ENCODE results near the gene ZNF814.
"Not testable (repeated sequence)": the region's sequence is repeated elsewhere in the genome, so short reads cannot be mapped to it uniquely, and the experiment has no call there.

The ZNF814 gene

DNA sequence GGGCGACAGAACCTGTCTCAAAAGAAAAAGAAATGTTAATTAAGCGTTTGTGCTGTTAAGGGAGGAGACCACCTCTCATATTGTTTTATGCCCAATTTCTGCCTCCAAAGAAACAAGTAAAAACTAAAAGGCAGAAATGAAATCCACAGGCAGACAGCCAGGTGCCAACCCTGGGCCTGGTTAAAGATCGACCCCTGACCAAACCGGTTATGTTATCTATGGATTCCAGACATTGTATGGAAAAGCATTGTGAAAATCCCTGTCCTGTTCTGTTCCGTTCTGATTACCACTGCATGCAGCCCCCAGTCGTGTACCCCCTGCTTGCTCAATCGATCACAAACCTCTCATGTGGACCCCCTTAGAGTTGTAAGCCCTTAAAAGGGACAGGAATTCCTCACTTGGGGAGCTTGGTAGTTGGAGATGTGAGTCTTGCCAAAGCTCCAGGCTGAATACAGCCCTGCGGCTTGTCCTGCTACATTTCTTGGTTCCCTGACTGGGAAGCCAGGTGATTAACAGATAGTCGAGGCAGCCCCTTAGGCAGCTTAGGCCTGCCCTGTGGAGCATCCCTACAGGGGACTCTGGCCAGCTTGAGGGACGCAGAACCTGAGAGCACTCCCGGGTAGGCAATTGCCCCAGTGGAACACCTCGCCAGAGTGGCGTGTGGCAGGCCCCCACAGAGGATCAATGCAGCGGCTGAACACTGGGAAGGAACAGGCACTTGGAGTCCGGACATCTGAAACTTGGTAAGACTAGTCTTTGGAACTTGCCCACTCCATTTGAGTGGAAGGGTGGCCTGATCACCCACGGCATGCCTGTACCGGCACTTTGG lies 73.4 kb downstream of the ZNF814 start:
- DNase-seq: no peak

DNA sequence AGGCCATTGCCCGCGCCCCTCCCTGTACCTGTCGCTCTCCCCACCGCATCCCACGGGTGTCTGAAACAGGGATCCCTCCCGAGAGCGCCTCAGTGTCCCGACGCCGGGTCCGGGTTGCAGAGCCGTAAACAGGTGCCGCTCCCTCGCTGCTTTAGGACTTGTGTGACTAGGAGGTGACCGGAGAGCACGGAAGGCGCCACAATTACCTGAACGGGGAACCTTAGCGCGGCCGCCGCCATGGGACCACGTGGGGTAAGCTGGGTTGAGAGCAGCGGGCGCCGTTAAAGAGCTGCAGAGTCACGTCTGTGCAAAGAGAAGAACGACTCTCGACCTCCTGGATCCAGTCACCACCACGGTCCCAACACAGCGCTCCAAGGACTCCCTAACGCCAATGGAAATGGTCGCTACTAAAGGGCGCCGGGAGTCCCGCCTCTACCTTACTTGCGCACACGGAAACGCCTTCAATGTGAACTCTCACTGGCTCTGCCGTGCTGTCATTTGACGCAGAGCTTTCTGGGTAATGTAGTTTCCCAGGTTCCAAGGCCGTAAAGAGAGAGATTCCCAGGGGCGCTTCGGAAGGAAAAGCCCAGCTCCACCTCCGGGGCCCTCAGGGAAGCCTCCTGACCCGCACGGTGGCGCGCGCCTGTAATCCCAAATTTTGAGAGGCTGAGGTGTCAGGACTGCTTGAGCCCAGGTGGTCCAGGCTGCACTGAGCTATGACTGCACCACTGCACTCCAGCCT lies 74.2 kb downstream of the ZNF814 start, which contains the start of gene ZNF552:
TSS of gene ZNF552 (minus strand) at position 409 of the 742 bp plus-strand sequence. CDS start at position 239, 170 bp downstream.
- peak; percentile 93 for DNase-seq

DNA sequence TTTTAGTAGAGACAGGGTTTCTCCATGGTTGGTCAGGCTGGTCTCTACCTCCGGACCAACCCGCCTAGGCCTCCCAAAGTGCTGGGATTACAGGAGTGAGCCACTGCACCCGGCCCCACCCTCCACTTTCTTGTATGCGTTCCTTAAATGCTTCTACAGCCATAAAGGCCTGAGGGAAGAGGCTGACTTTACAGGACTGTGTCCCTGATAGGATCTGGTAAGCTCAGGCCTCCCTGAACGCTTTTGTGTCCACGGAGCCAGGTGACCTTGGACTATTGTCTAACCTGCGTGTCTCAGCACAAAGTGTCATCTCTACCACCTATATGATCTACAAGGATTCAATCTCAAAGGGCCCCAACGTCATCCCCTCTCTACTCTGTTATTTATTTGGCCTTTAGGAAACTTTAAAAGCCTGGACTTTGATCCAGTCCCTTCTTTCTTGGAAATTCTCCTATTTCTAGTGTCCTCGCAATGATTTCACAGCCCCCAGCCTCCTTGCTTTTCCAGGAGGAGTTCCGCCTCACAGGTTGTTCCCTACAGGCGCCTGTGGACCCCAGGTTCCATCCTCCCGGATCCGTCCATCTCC lies 74.8 kb downstream of the ZNF814 start:
- no peak for DNase-seq

DNA sequence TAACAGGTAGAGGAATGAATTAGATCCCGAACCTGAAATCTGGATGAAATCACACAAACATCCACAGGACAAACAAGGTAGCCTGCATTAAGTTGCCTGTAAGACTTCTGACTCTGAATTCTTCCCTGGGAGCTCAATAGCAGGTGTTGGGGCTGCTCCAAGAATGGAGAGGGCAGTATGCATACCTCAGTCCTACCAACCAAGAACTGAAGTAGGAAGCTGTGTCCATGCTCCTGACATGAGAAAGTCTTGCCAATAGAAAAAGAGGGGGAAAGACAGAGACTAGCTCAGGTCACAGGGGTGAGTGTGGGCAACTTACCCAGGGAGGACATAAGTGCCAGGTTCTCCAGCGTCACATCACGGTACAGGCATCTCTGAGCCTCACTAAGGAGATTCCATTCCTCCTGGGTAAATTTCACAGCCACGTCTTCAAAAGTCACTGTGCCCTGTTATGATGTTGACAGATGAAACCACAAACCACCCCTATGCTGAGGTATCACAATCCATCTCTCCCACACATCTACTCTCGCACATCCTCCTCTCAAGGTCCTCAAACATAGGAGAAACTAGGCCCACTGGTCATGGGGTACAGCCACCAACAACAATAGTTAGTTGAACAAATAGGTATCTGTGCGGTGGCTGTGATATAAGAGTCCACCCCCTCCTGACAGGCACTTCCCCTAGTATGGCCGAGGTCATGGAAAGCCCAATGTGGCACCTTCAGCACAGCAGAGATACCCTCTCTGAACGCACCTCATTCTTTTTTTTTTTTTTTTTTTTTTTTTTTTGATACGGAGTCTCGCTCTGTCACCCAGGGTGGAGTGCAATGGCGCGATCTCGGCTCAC lies 75.6 kb downstream of the ZNF814 start:
- not testable (repeated sequence) for DNase-seq

DNA sequence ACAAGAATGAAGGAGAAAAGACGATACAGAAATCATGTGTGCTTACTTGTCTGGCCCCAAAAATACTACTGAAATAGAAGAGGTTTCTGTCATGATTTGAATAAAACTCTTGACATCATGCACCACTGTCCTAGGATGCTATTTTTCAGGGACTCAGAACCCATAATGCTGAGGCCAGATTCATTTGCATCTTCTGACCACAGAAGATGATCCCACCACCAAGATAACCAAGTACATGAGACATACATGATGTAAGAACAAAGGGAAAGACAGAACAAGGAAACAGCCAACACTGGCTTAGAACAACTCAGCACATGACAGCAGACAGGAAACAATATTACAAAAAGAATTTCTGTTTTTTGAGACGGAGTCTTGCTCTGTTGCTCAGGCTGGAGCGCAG lies 76.6 kb downstream of the ZNF814 start:
- no peak for DNase-seq

DNA sequence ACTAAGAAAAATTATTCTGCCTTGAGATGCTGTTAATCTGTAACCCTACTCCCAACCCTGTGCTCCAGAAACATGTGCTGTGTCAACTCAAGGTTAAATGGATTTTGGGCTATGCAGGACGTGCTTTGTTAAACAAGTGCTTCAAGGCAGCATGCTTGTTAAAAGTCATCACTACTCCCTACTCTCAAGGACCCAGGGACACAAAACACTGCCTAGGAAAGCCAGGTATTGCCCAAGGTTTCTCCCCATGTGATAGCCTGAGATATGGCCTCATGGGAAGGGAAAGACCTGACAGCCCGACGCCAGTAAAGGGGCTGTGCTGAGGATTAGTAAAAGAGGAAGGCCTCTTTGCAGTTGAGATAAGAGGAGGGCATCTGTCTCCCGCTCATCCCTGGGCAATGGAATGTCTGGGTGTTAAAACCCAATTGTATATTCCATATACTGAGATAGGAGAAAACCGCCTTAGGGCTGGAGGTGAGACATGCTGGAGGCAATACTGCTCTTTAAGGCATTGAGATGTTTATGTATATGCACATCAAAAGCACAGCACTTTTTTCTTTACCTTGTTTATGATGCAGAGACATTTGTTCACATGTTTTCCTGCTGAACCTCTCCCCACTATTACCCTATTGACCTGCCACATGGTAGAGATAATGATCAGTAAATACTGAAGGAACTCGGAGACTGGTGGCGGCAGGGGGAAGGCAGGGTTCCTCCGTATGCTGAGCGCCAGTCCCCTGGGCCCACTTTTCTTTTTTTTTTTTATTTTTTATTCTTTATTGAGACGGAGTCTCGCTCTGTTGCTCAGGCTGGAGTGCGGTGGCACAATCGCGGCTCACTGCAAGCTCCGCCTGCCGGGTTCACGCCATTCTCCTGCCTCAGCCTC lies 78.2 kb downstream of the ZNF814 start:
- DNase-seq: not testable (repeated sequence)

DNA sequence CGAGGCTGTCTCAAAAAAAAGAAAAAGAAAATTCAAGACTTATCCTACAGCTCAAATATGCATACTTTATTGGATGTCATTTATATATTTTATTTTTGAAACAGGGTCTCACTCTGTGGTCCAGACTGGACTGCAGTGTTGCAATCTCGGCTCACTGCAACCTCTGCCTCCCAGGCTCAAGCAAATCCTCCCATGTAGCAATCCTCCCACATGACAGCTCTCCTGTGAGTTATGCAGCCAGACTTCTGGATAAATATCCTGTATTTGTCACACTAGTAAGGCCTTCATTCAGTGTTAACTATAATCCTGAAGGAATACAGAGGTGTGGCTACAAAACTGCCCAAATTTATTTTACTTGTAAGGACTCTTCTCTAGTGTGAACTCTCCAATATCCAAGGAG lies 81.3 kb downstream of the ZNF814 start:
- no peak for DNase-seq

DNA sequence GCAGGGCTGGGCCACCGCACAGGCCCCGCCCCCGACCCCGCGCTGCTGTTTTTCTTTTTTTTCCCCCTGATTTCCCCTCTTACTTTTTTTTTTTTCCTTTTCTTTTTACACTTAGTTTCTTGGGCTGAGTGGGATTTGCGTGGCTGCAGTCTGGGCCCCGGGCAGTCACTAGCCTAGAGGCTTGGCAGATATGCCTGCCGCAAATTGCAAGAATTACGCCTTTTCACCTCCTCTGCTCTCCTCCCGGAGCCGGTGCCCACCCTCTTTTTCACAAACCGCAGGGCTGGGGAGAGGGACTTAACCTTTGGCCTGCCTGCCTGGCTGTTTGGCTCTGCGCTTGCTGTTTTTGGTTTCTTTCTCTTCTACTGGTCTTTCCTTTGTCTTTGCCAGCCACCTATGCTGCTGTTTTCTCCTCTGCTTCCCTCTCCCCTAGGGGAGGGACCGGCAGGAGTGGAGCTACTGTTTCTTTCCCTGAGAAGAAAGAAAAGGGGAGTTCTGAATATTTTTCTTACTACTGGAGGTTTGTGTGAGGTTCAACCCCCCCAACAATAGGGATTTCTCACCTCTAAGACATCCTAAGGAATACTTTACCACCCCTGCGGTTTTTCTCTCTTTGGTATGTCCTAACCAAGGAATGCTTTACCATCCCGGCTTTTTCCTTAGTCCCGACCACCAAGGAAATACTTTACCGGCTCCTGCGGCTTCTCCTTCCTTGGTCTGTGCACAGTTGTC lies 85.1 kb downstream of the ZNF814 start:
- peak; percentile 99 for DNase-seq

DNA sequence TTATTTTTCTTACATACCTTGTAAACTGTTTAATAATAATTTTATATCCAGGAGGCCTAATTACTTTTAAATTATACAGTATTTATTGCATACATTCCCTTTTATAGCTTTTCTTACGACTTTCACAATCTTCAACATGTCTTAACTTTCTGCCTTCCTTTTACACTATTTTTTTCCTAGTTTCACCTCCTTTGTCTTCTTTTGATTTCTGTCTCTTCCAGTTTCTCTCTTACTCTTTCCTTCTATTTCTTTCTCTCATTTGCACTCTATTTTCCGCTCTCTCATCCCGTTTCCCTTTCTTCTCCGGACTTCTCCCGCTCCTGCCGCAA lies 85.6 kb downstream of the ZNF814 start:
- no peak for DNase-seq

DNA sequence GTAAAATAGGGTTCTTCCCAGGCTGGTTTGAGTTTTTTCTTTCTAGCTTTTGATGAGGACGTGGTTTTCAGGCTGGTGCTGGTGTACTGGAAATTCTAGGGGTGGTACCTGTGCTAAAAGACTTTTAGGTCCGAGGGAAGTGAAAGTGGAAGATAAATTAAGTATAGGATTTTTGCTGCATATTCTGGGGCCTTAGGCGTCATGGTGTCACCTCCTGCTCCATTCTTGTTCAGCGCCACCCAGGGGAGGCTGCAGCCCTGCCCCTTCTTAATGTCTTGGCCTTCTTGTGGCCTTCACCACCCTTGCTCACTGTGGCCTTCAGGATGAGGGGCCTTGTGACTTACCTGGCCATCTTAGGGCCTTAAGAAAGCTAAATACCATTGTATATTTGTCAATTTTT lies 86.6 kb downstream of the ZNF814 start:
- no peak for DNase-seq

DNA sequence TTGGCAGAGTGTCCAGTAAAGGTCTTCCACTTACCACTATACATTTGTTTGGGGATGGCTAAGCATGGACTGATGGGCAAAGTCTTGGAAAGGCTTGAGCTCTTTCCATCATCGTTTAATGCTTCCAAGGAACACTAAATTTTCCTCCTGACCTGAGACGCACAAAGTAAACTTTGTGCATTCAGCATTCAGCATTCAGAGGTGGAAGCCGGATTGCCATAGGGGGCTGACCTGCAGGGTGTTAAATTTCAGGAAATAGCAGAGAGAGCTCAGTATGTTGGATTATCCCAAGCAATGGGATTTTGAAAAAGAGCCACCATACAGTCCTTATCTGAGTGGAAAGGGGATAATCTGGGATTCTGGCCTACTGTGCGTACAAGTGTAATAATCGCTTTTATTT lies 88.1 kb downstream of the ZNF814 start:
- no peak for DNase-seq
